Stimulated activated naive CD8-positive, alpha-beta T cell treated with anti-CD3 and anti-CD28 coated beads, Interleukin-15, Interleukin-2, amounts not matched to agents 100 U/mL and 50 U/mL, for 24 hours (primary cell): ENCODE results near the gene PSG3.
"Not testable (repeated sequence)": the region's sequence is repeated elsewhere in the genome, so short reads cannot be mapped to it uniquely, and the experiment has no call there.

ENCODE experiments used
- ATAC-seq: fragments of 150-1000 bp; cut with Tn5 transposase; one replicate; pipeline ENCODE4 v1.10.0; 2021
- DNase-seq: peaks from one replicate; pipeline ENCODE4 v3.0.0; 2021

PSG3 gene

GRCh38 chr19:42695811-42696503 is 44.3 kb downstream of the PSG3 start:
- ATAC-seq (no peak), DNase-seq (no peak)

GRCh38 chr19:42693760-42694350 is 46.4 kb downstream of the PSG3 start:
- DNase-seq = peak; percentile 8
- no peak for ATAC-seq

GRCh38 chr19:42683917-42684513 is 56.3 kb downstream of the PSG3 start:
- ATAC-seq = no peak

GRCh38 chr19:42676326-42676725 is 64.0 kb downstream of the PSG3 start:
- ATAC-seq, DNase-seq: not testable (repeated sequence)

More at GRCh38 chr19:42683917-42684513, 56.3 kb downstream of the PSG3 start:
- DNase-seq = peak; percentile 32

- not testable (repeated sequence) for ATAC-seq, DNase-seq
Measured at GRCh38 chr19:42674549-42674948, 65.7 kb downstream of the PSG3 start.
